GM21786 (cell line): ENCODE data around the gene NYAP1.
"Not testable (repeated sequence)": the region's sequence is repeated elsewhere in the genome, so short reads cannot be mapped to it uniquely, and the experiment has no call there.

ENCODE experiments used
- ATAC-seq: cut with Tn5 transposase; IDR thresholded peaks from one replicate; pipeline ENCODE4 v1.9.1; 2021; ENCODE audit not compliant: unreplicated experiment

Gene NYAP1

GRCh38 chr7:100481466-100481865, 2.3 kb upstream of the NYAP1 start:
- no peak for ATAC-seq

GRCh38 chr7:100482728-100483089, 1.0 kb upstream of the NYAP1 start:
- no peak for ATAC-seq

- peak; percentile 44 for ATAC-seq
These were observed 521 bp upstream of the NYAP1 start for GRCh38 chr7:100483090-100483721.

- no peak for ATAC-seq
These were observed 932 bp downstream of the NYAP1 start for GRCh38 chr7:100484673-100485045.

GRCh38 chr7:100485471-100485876, 1.7 kb downstream of the NYAP1 start:
- no peak for ATAC-seq

- ATAC-seq = no peak
These were observed 2.4 kb downstream of the NYAP1 start for GRCh38 chr7:100486111-100486636.

GRCh38 chr7:100486753-100487446, 3.2 kb downstream of the NYAP1 start:
- no peak for ATAC-seq

- ATAC-seq = no peak
These were observed 4.8 kb downstream of the NYAP1 start for GRCh38 chr7:100488333-100489095.

- ATAC-seq = no peak
These were observed 5.4 kb downstream of the NYAP1 start for GRCh38 chr7:100489121-100489520.

GRCh38 chr7:100489824-100490223, 6.1 kb downstream of the NYAP1 start:
- ATAC-seq = no peak

GRCh38 chr7:100490483-100491191, 6.9 kb downstream of the NYAP1 start:
- ATAC-seq = no peak

- ATAC-seq = no peak
These were observed 7.5 kb downstream of the NYAP1 start for GRCh38 chr7:100491192-100491578.

GRCh38 chr7:100492738-100493475, 9.2 kb downstream of the NYAP1 start:
- ATAC-seq = no peak

- ATAC-seq = no peak
These were observed 9.9 kb downstream of the NYAP1 start for GRCh38 chr7:100493476-100494264.

- ATAC-seq = no peak
These were observed 12.8 kb downstream of the NYAP1 start for GRCh38 chr7:100496509-100496908.

GRCh38 chr7:100500743-100501142, 17.0 kb downstream of the NYAP1 start:
- ATAC-seq = not testable (repeated sequence)

- ATAC-seq = not testable (repeated sequence)
These were observed 20.3 kb downstream of the NYAP1 start for GRCh38 chr7:100504031-100504430.

- ATAC-seq = no peak
These were observed 21.3 kb downstream of the NYAP1 start for GRCh38 chr7:100504887-100505611.

GRCh38 chr7:100506356-100506923, 22.7 kb downstream of the NYAP1 start:
- ATAC-seq = no peak
